H1 (cell line): Measurements from ENCODE around the gene ABCC10. TPM values are rescaled to one million over a fixed set of nuclear protein-coding genes. Genes with fewer than 3 reads are reported as not detected.
A peak's percentile ranks its signal among the peaks of the same experiment; 100 is the strongest.

Experiments
- POLR2AphosphoS5 ChIP-seq: IDR thresholded peaks from 2 replicates; pipeline ENCODE4 v1.6.1; 2011; ENCODE audit warnings: low read depth, low read length
- ZNF274 ChIP-seq: IDR thresholded peaks from 2 replicates; pipeline ENCODE4 v1.7.0; 2012; ENCODE audit warnings: low read length, borderline replicate concordance; ENCODE audit errors: extremely low read depth
- polyA plus RNA-seq, 7 experiments: library from polyadenylated mRNA; depleted of rRNA in 3 of 7; stranded (reverse) in 5 of 7; unstranded in 2 of 7; fragments of >200 nt in 5 of 7; fragments of 200-250 nt in 2 of 7; gene quantifications; 1 replicate in 5 of 7; 2 replicates in 1 of 7; 4 replicates in 1 of 7; pipeline versions ENCODE4 v1.2.1 to v1.2.3, GENCODE V29; 2011 to 2013; ENCODE audit warnings: missing spikeins in 2 of 7, mixed read lengths in 2 of 7
- total RNA-seq: library from RNA; stranded (reverse); fragmentation: NEBNext Ultra II Directional; extraction: Animal tissue kit (Norgen Biotek cat#: 25700); gene quantifications from 2 replicates; pipeline ENCODE4 v1.2.1, GENCODE V29; 2021
- TF ChIP-seq, protein P1 (sequence below): IDR thresholded peaks from 2 replicates; pipeline ENCODE4 v1.6.1; 2012; ENCODE audit warnings: inconsistent platforms

ABCC10 gene
- total and polyA plus RNA-seq, 2 of the 8 experiments (the other 6 are each of a cell fraction or from before 2014, with no cell fraction given), result 15.5 to 24.6 TPM

DNA sequence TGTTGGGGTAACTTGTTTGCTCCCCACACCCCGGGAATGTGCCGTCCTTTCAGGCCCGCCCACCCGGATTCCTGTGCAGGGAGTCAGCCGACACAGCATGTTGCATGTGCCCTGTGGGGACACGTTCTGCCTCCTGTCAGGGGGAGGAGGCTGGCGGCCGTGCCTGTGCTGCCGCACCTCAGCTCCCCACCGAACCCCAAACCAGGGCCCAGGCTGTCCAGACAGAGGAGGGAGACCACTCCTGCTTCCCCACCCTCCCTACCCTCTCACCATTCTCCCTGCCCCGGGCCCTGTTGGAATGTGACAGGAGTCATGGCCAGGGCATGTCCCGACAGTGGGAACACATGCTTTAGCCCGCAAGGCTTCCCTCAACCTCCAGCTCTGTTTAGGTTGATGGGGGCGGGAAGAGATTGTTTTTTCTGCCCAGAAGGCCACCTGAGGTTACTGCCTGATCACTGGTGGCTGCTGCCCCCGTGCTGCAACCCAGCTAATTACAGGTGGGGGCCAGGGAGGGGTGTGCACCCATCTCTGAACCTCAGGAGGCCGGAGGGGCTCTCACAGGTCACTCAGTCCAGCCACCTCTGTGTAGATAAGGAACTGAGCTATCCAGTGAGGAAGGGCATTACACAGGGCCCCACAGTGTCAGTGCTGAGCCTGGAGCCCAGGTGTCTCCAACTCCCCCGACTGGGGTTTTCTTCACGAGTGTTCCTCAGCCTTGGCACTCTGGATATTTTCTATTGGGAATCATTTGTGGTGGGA, 69.2 kb downstream of the ABCC10 start (continued):
- no peak for TF ChIP-seq ZNF274
- TF ChIP-seq, protein P1, sequence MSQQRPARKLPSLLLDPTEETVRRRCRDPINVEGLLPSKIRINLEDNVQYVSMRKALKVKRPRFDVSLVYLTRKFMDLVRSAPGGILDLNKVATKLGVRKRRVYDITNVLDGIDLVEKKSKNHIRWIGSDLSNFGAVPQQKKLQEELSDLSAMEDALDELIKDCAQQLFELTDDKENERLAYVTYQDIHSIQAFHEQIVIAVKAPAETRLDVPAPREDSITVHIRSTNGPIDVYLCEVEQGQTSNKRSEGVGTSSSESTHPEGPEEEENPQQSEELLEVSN, result peak; percentile 51; the same call in 1 of the 2 replicates
- no peak for TF ChIP-seq POLR2AphosphoS5
